Measurements from ENCODE around the gene NTHL1. TPM values are rescaled to one million over a fixed set of nuclear protein-coding genes. Genes with fewer than 3 reads are reported as not detected.
A peak's percentile ranks its signal among the peaks of the same experiment; 100 is the strongest.

The NTHL1 gene
- total RNA-seq, 1 donor from 2014 or later: 13.7 TPM

DNA sequence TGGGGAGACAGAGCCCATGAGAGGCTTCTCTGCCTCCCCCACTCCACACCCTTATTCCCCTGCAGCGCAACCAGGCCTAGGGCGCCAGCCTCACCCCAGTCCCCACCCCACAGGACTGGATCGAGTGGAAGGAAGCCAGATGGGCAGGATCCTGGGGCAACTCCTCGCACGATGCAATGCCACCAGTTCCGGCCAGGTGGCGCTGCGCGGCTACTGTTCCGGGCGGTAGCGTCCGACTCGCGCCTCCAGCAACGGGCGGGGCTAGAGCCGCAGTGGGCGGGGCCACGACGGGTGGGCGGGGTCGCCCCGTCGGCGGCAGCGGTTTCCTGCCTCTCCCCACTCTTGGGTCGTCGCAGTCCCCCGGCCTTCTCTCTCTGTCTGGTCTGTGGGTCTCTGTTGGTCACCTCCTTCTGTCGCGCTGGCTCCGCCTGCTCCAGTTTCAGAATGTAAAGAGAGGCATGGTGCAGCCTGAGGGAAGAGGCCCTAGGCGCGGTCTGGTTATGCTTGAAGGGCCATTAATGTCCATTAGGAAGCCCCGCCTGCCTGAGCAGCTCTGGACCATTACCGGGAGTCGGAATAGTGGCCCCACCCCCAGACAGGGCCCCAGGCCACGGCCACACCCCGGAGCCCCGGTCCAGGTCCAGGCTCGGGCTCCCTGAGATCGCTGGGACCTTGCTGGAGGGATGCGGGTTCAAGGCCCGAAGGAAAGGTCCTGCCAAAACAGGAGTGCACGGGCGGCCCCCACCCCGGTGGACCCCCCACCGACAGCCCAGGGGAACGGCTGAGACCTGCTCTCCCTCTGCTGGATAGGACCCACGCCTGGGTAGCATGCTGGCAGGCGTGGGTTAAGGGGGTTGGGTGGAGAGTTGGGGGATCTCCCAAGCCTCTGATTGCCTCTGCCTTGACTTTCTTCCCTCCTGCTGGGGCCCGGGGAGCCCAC lies 24.3 kb downstream of the NTHL1 start:
- Mint-ChIP-seq H3K27ac (ENCODE audit: unreplicated experiment) (peak overlapping the region; percentile 78), H3K4me1 (ENCODE audit: low read depth, unreplicated experiment) (peaks cover 6% of the 10 kb centered on the region), H3K36me3 (ENCODE audit: low read depth, unreplicated experiment) (no peaks in the 10 kb centered on the region), H3K27me3 (ENCODE audit: low read depth, unreplicated experiment) (peaks cover 17% of the 10 kb centered on the region), H3K9me3 (ENCODE audit: unreplicated experiment) (no peaks in the 10 kb centered on the region), H3K4me3 (ENCODE audit: unreplicated experiment) (peak overlapping the region; percentile 71)
- no peak overlapping the region for H3K27ac ChIP-seq (ENCODE audit: low read depth, low read length)
- H3K4me2 ChIP-seq (ENCODE audit: low read length): peak overlapping the region; percentile 94
- H3K36me3 ChIP-seq (ENCODE audit: insufficient read depth, low read length): no peaks in the 10 kb centered on the region
- peak overlapping the region; percentile 32 for H3K4me3 ChIP-seq (ENCODE audit: insufficient read depth, low read depth, low read length)
- H3K9ac ChIP-seq (ENCODE audit: low read length): peak overlapping the region; percentile 66
- TF ChIP-seq, protein P1, sequence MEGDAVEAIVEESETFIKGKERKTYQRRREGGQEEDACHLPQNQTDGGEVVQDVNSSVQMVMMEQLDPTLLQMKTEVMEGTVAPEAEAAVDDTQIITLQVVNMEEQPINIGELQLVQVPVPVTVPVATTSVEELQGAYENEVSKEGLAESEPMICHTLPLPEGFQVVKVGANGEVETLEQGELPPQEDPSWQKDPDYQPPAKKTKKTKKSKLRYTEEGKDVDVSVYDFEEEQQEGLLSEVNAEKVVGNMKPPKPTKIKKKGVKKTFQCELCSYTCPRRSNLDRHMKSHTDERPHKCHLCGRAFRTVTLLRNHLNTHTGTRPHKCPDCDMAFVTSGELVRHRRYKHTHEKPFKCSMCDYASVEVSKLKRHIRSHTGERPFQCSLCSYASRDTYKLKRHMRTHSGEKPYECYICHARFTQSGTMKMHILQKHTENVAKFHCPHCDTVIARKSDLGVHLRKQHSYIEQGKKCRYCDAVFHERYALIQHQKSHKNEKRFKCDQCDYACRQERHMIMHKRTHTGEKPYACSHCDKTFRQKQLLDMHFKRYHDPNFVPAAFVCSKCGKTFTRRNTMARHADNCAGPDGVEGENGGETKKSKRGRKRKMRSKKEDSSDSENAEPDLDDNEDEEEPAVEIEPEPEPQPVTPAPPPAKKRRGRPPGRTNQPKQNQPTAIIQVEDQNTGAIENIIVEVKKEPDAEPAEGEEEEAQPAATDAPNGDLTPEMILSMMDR (IDR thresholded peaks at IDR 0.05; ENCODE audit: insufficient read depth, low read depth, low read length): peak; percentile 77
- no peak for TF ChIP-seq EZH2 (IDR thresholded peaks at IDR 0.05; ENCODE audit: insufficient read depth, low read length)
- H2AFZ ChIP-seq (ENCODE audit: low read depth, low read length): peak overlapping the region; percentile 96
- peaks cover 22% of the 10 kb centered on the region for H3K4me1 ChIP-seq (ENCODE audit: insufficient read depth, low read length)
- peaks cover 10% of the 10 kb centered on the region for H4K20me1 ChIP-seq (ENCODE audit: insufficient read depth, low read length)
- H3K27me3 ChIP-seq (ENCODE audit: insufficient read depth, low read length): no peaks in the 10 kb centered on the region
- H3K9me3 ChIP-seq (ENCODE audit: insufficient read depth, low read depth, low read length): no peaks in the 10 kb centered on the region
- DNase-seq (ENCODE audit: low read depth): peak; percentile 47
- FAIRE-seq: no peak
- peaks cover 11% of the 10 kb centered on the region for H3K79me2 ChIP-seq (ENCODE audit: insufficient read depth, low read length)

DNA sequence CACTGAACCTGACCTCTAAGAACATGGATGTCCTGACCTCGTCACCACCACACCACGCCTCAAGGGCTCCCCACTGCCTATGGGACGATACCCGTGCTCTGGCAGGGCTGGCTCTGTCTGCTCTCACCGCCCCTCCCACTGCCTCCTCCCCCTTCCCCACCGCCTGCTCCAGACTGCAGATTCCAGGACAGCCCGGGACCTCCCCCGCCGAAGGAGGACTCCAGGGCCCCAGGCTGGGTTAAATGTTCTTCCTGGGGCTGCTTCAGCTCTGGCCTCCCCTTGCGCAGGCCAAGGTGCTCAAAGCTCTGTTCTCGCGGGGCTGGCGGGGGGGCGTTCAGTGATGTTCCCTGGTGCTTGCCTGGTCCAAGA lies 24.9 kb downstream of the NTHL1 start:
- H3K4me1 Mint-ChIP-seq (ENCODE audit: low read depth, unreplicated experiment): peaks cover 1% of the 10 kb centered on the region
- H3K36me3 Mint-ChIP-seq (ENCODE audit: low read depth, unreplicated experiment): no peaks in the 10 kb centered on the region
- H3K9me3 ChIP-seq (ENCODE audit: insufficient read depth, low read depth, low read length): no peaks in the 10 kb centered on the region
- H3K27ac ChIP-seq (ENCODE audit: low read depth, low read length): no peak overlapping the region
- peak overlapping the region; percentile 94 for H3K4me2 ChIP-seq (ENCODE audit: low read length)
- H3K27me3 ChIP-seq (ENCODE audit: insufficient read depth, low read length): no peaks in the 10 kb centered on the region
- no peak for TF ChIP-seq EZH2 (IDR thresholded peaks at IDR 0.05; ENCODE audit: insufficient read depth, low read length)
- TF ChIP-seq, protein P1 (IDR thresholded peaks at IDR 0.05; ENCODE audit: insufficient read depth, low read depth, low read length): no peak
- H3K27ac Mint-ChIP-seq (ENCODE audit: unreplicated experiment): peak overlapping the region; percentile 78
- FAIRE-seq (no peak), DNase-seq (ENCODE audit: low read depth) (peak; percentile 47)
- peak overlapping the region; percentile 71 for H3K4me3 Mint-ChIP-seq (ENCODE audit: unreplicated experiment)
- H2AFZ ChIP-seq (ENCODE audit: low read depth, low read length): peak overlapping the region; percentile 96
- H3K79me2 ChIP-seq (ENCODE audit: insufficient read depth, low read length): peaks cover 5% of the 10 kb centered on the region
- no peaks in the 10 kb centered on the region for H3K36me3 ChIP-seq (ENCODE audit: insufficient read depth, low read length)
- no peaks in the 10 kb centered on the region for H3K9me3 Mint-ChIP-seq (ENCODE audit: unreplicated experiment)
- peaks cover 20% of the 10 kb centered on the region for H3K4me1 ChIP-seq (ENCODE audit: insufficient read depth, low read length)
- H3K9ac ChIP-seq (ENCODE audit: low read length): peak overlapping the region; percentile 66
- H3K27me3 Mint-ChIP-seq (ENCODE audit: low read depth, unreplicated experiment): peaks cover 18% of the 10 kb centered on the region
- H3K4me3 ChIP-seq (ENCODE audit: insufficient read depth, low read depth, low read length): peak overlapping the region; percentile 32
- H4K20me1 ChIP-seq (ENCODE audit: insufficient read depth, low read length): peaks cover 3% of the 10 kb centered on the region

Measured in astrocyte (in vitro differentiated cells and primary cell).